Neural progenitor cell (in vitro differentiated cells): ENCODE measurements around the gene EEIG2.

Experiments used
- EZH2 ChIP-seq: fragments of 200-600 bp; sonication (generic); IDR thresholded peaks from 2 replicates; pipeline ENCODE4 v1.6.1; 2017; ENCODE audit warnings: antibody characterized with exemption, mild to moderate bottlenecking, moderate library complexity
- EZH2phosphoT487 ChIP-seq: fragments of 200-600 bp; sonication (generic); IDR thresholded peaks from 2 replicates; pipeline ENCODE4 v1.6.1; 2017; ENCODE audit warnings: antibody characterized with exemption
- TF ChIP-seq, protein P1 (sequence below): fragments of 200-600 bp; sonication (generic); IDR thresholded peaks from 2 replicates; pipeline ENCODE4 v1.5.1; 2017; ENCODE audit warnings: antibody characterized with exemption, mild to moderate bottlenecking

DNA sequence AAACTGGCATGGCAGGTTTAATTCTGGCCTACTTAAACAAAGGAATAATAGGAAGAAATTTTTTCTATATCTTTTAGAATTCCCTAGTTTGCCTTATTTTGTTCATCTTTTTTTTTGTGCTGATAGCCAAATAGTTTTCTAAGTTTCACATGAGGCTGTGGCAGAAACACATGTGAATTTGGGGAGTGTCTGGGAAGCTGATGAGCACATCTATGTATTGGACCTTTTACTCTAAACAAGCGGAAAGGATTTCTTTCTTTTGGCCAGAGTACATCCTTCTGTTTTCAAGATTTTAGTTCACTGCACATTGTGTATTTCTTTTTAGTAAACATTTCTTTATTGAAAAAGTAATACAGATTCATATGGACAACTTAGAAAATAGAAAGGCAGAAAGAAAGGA, 5.6 kb downstream of the EEIG2 start:
- TF ChIP-seq, protein P1, sequence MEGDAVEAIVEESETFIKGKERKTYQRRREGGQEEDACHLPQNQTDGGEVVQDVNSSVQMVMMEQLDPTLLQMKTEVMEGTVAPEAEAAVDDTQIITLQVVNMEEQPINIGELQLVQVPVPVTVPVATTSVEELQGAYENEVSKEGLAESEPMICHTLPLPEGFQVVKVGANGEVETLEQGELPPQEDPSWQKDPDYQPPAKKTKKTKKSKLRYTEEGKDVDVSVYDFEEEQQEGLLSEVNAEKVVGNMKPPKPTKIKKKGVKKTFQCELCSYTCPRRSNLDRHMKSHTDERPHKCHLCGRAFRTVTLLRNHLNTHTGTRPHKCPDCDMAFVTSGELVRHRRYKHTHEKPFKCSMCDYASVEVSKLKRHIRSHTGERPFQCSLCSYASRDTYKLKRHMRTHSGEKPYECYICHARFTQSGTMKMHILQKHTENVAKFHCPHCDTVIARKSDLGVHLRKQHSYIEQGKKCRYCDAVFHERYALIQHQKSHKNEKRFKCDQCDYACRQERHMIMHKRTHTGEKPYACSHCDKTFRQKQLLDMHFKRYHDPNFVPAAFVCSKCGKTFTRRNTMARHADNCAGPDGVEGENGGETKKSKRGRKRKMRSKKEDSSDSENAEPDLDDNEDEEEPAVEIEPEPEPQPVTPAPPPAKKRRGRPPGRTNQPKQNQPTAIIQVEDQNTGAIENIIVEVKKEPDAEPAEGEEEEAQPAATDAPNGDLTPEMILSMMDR: no peak
- TF ChIP-seq EZH2 (no peak), EZH2phosphoT487 (no peak)
